IPS DF 6.9 (cell line): ENCODE measurements around the gene RNF166.

ENCODE experiments used
- DNase-seq: peaks from one replicate; pipeline ENCODE4 v3.0.0-alpha.2; 2013; ENCODE audit warnings: low read depth, low spot score
- H3K27ac ChIP-seq: one replicate; pipeline ENCODE4 v1.5.1; 2013; ENCODE audit warnings: low read length, control low read depth
- H3K27me3 ChIP-seq: 2 replicates; pipeline ENCODE4 v1.6.1; 2013; ENCODE audit warnings: mild to moderate bottlenecking, low read length; ENCODE audit not compliant: control insufficient read depth, insufficient read depth
- H3K36me3 ChIP-seq: 2 replicates; pipeline ENCODE4 v1.6.1; 2013; ENCODE audit warnings: low read length; ENCODE audit not compliant: control insufficient read depth, insufficient read depth
- H3K4me1 ChIP-seq: 2 replicates; pipeline ENCODE4 v1.6.1; 2013; ENCODE audit warnings: low read length; ENCODE audit not compliant: control insufficient read depth, insufficient read depth
- H3K4me3 ChIP-seq: 2 replicates; pipeline ENCODE4 v1.5.1; 2013; ENCODE audit warnings: mild to moderate bottlenecking, low read length
- H3K9me3 ChIP-seq: 2 replicates; pipeline ENCODE4 v1.6.1; 2013; ENCODE audit warnings: low read length, inconsistent platforms; ENCODE audit not compliant: control insufficient read depth, insufficient read depth
- WGBS: extraction: QIAGEN DNeasy Blood & Tissue Kit; methylation state at CpG from one replicate; pipeline ENCODE4 v1.1.7; 2013; ENCODE audit warnings: mixed read lengths, missing lambda C conversion rate; ENCODE audit not compliant: insufficient read length, insufficient coverage; 5-methylcytosine and 5-hydroxymethylcytosine counted together

The RNF166 gene

GRCh38 chr16:88747588-88748301 is 41.5 kb upstream of the RNF166 start:
- no peak for DNase-seq
- Histone ChIP-seq H3K27me3 (no peaks in the 10 kb centered on the region), H3K4me1 (peaks cover 2% of the 10 kb centered on the region; the same call in 1 of the 2 replicates), H3K36me3 (no peaks in the 10 kb centered on the region), H3K9me3 (no peaks in the 10 kb centered on the region), H3K4me3 (no peak overlapping the region), H3K27ac (no peak overlapping the region)
- no CpG with 5 or more reads among the region's 26 CpGs for WGBS

GRCh38 chr16:88746506-88746905 is 40.3 kb upstream of the RNF166 start:
- no peak for DNase-seq
- no peaks in the 10 kb centered on the region for H3K9me3 ChIP-seq
- WGBS = no CpG with 5 or more reads among the region's 17 CpGs
- no peaks in the 10 kb centered on the region for H3K27me3 ChIP-seq
- H3K27ac ChIP-seq = no peak overlapping the region
- peaks cover 2% of the 10 kb centered on the region; the same call in 1 of the 2 replicates for H3K4me1 ChIP-seq
- H3K36me3 ChIP-seq = no peaks in the 10 kb centered on the region
- no peak overlapping the region for H3K4me3 ChIP-seq

- Histone ChIP-seq H3K4me3 (no peak overlapping the region), H3K36me3 (no peaks in the 10 kb centered on the region; the same call in 1 of the 2 replicates), H3K4me1 (peaks cover 2% of the 10 kb centered on the region; the same call in 1 of the 2 replicates), H3K27me3 (no peaks in the 10 kb centered on the region), H3K9me3 (no peaks in the 10 kb centered on the region), H3K27ac (no peak overlapping the region)
- DNase-seq = no peak
- no CpG with 5 or more reads among the region's 39 CpGs for WGBS
Measured at GRCh38 chr16:88744577-88745521, 38.6 kb upstream of the RNF166 start.

- Histone ChIP-seq H3K36me3 (no peaks in the 10 kb centered on the region; the same call in 1 of the 2 replicates), H3K9me3 (no peaks in the 10 kb centered on the region), H3K27me3 (no peaks in the 10 kb centered on the region), H3K27ac (no peak overlapping the region), H3K4me1 (peaks cover 2% of the 10 kb centered on the region; the same call in 1 of the 2 replicates), H3K4me3 (no peak overlapping the region)
- no CpG with 5 or more reads among the region's 32 CpGs for WGBS
- DNase-seq = peak; percentile 70
Measured at GRCh38 chr16:88743693-88744576, 37.7 kb upstream of the RNF166 start.

GRCh38 chr16:88742896-88743605 is 36.8 kb upstream of the RNF166 start:
- WGBS = no CpG with 5 or more reads among the region's 19 CpGs
- DNase-seq = no peak
- Histone ChIP-seq H3K27ac (no peak overlapping the region), H3K4me3 (no peak overlapping the region), H3K27me3 (no peaks in the 10 kb centered on the region), H3K36me3 (no peaks in the 10 kb centered on the region; the same call in 1 of the 2 replicates), H3K4me1 (peaks cover 2% of the 10 kb centered on the region; the same call in 1 of the 2 replicates), H3K9me3 (no peaks in the 10 kb centered on the region)

GRCh38 chr16:88741368-88741767 is 35.2 kb upstream of the RNF166 start:
- Histone ChIP-seq H3K27me3 (no peaks in the 10 kb centered on the region), H3K4me1 (peaks cover 2% of the 10 kb centered on the region; the same call in 1 of the 2 replicates), H3K4me3 (no peak overlapping the region), H3K27ac (no peak overlapping the region), H3K36me3 (no peaks in the 10 kb centered on the region; the same call in 1 of the 2 replicates), H3K9me3 (no peaks in the 10 kb centered on the region)
- WGBS = 100% methylated on average over 1 of the region's 17 CpGs
- DNase-seq = no peak

GRCh38 chr16:88740727-88741055 is 34.5 kb upstream of the RNF166 start:
- H3K36me3 ChIP-seq = no peaks in the 10 kb centered on the region; the same call in 1 of the 2 replicates
- H3K4me3 ChIP-seq = no peak overlapping the region
- no peaks in the 10 kb centered on the region for H3K27me3 ChIP-seq
- no peaks in the 10 kb centered on the region for H3K9me3 ChIP-seq
- H3K4me1 ChIP-seq = peaks cover 2% of the 10 kb centered on the region; the same call in 1 of the 2 replicates
- H3K27ac ChIP-seq = no peak overlapping the region
- WGBS = no CpG with 5 or more reads among the region's 12 CpGs
- no peak for DNase-seq

- H3K36me3 ChIP-seq = peaks cover 5% of the 10 kb centered on the region
Measured at GRCh38 chr16:88739977-88740726, 33.9 kb upstream of the RNF166 start.

More at GRCh38 chr16:88739977-88740726, 33.9 kb upstream of the RNF166 start:
- no peaks in the 10 kb centered on the region for H3K27me3 ChIP-seq
- no peaks in the 10 kb centered on the region for H3K9me3 ChIP-seq
- peaks cover 2% of the 10 kb centered on the region; the same call in 1 of the 2 replicates for H3K4me1 ChIP-seq
- no peak overlapping the region for H3K4me3 ChIP-seq
- no peak for DNase-seq
- H3K27ac ChIP-seq = no peak overlapping the region
- no CpG with 5 or more reads among the region's 33 CpGs for WGBS
